GM12892 (cell line): ENCODE data around the gene ACTRT2.

Experiments used
- DNase-seq: peaks from one replicate; pipeline ENCODE4 v3.0.0; 2011; ENCODE audit not compliant: insufficient read length
- FAIRE-seq: peaks from 2 replicates; lab custom pipeline; 2011; peaks lifted over from hg19 to GRCh38; lab: Jason Lieb, UNC
- POLR2A ChIP-seq: IDR thresholded peaks from 2 replicates; pipeline ENCODE4 v1.6.1; 2011; ENCODE audit warnings: low read depth, low read length, control low read depth
- POLR2AphosphoS5 ChIP-seq: IDR thresholded peaks from 2 replicates; pipeline ENCODE4 v1.6.1; 2011; ENCODE audit warnings: low read depth, low read length, control low read depth
- TAF1 ChIP-seq: IDR thresholded peaks from 2 replicates; pipeline ENCODE4 v1.6.1; 2011; ENCODE audit warnings: low read depth, mild to moderate bottlenecking, control low read depth, low read length, borderline replicate concordance

ACTRT2 gene

DNA sequence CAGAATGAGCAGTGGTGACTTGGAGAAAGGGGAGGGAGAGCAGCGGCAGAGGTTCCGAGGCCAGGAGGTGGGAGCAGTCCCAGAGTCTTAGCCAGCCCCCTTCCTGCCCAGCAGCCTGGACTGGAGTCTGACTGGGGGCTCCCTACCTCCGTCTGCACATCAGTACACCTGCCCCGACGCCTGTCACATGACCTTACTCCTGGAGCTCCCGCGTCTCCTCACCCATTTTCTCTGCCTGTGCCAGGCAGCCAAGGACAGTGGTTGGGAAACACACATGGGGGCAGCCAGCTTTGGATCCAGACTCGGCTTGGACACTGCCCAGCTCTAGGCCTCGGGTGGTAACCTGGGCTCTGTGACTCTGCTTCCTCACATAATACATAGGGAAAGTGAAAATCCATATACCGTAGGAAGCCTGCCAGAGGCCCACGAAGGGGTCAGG, 16.9 kb downstream of the ACTRT2 start:
- TF ChIP-seq TAF1 (no peak), POLR2A (no peak), POLR2AphosphoS5 (no peak)
- FAIRE-seq (no peak), DNase-seq (no peak)

DNA sequence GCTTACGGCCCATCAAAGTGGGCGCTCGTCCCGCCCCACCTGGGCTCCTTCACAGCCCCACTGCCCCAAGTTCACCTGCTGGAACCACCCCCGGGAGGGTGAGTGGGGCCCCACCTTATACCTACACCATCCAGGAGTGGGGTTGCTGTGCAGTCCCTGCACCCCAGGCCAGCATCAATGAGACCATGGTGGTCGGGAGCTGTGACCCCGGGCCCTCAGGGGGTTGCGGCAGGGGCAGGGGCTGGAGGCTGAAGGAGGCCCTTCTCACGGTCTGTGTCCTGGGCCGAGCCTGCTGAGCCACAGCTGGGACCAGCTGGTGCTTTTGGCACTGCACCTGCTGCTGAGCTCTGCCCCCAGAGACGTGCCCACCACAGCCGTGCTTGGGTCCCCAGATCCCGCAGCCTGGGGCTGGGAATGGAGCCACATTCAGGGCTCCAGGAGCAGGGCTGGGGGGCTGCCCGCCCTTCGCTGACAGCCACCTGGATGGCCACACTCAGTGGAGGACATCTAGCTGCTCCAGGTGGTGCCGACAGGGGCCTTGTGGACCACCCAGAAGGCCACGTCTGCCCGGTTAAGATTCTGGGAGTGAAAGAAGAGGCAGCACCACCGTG, 17.4 kb downstream of the ACTRT2 start:
- TF ChIP-seq TAF1 (no peak), POLR2A (no peak), POLR2AphosphoS5 (no peak)
- FAIRE-seq (no peak), DNase-seq (no peak)

DNA sequence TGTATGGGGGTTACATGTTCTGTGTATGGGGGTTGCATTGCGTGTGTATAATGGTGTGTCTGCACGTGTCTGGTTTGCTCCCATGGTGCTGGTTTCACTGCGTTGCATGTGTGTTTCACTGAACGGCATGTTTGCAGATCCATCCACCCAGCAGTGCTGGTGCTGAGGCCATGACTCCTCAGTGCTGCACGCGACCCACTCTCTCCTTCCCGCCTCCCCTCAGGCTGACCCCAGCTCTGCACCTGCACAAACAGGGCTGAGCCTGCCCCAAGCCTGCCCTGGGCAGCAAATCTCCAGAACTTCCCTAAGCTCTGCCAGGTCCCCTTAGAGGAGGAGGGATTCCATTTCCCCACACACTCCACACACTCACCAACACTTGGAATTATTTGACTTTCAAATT, 18.7 kb downstream of the ACTRT2 start:
- TF ChIP-seq POLR2A: no peak
- no peak for TF ChIP-seq TAF1
- TF ChIP-seq POLR2AphosphoS5: no peak
- FAIRE-seq: no peak
- no peak for DNase-seq

DNA sequence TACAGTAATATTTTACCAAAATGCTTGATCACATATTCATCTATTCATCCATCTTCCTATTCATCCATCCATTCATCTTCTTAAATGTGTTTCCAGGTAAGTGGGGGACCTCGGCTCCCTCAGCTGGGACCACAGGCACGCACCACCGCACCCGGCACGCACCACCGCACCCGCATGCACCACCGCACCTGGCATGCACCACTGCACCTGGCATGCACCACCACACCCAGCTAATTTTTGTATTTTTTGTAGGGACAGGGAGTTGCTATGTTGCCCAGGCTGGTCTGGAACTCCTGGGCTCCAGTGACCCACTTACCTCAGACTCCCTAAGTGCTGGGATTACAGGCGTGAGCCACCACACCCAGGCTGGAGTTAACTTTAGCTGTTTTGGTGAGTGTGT, 21.2 kb downstream of the ACTRT2 start:
- DNase-seq (no peak), FAIRE-seq (no peak)
- no peak for TF ChIP-seq POLR2AphosphoS5
- TF ChIP-seq POLR2A: no peak
- TF ChIP-seq TAF1: no peak

DNA sequence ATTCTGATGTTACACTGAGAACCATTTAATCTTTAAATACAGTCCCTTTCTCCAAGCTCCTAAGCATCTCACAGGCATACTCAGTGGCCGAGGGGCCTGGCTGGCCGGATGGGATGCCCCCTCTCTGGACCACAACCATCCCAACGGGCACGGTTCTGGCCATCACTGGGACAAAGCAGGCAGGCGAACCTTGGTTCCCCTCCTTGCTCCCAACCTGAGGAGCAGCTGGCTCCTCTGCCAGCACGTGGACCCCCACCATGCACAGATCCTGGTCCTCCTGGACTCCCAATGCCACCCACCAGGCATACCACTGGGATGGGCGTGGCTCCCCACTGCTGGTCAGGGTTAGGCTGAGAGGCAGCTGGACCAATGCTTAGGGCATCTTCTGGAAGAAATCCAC, 27.9 kb downstream of the ACTRT2 start:
- DNase-seq (no peak), FAIRE-seq (no peak)
- no peak for TF ChIP-seq TAF1
- TF ChIP-seq POLR2AphosphoS5: no peak
- TF ChIP-seq POLR2A: no peak

DNA sequence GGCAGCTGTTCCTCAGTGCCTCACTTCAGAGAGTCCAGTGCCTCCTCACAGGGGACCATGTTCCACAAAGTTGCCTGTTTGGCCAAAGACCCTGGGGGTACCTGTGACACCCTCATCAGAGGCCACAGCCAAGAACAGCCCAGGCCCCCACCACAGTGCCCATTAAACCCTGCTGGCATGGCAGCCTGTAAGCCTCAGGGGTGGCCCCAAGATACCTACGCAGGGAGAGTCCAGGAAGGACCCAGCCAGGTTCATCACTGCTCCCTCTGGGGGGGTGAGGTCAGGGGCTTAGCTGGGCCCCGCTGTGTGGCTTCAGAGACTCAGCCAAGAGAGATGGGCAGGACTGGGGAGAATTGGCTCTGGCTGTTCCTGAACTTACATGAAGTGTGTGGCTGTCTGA, 28.6 kb downstream of the ACTRT2 start:
- DNase-seq: no peak
- FAIRE-seq: no peak
- no peak for TF ChIP-seq POLR2AphosphoS5
- TF ChIP-seq POLR2A: no peak
- no peak for TF ChIP-seq TAF1

DNA sequence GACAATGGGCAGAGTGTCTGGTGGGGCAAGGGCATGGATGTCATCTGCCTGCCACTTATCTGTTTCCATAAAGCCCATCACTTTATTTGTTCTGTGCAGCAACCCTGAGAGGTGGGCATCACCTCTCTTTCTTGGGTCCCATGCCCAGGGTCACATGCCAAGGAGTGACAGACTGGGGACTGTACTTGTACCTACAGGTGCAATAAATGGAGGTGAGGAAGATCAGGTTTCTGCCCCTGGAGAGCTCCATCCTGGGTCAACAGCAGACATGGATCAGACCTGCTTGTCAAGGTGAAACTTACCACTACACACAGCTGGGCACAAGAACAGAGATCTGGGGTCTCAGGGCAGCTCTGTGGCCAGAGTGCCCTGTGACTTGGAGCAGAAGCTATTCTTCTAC, 29.3 kb downstream of the ACTRT2 start:
- FAIRE-seq: no peak
- DNase-seq: no peak
- TF ChIP-seq POLR2AphosphoS5 (no peak), TAF1 (no peak), POLR2A (no peak)

DNA sequence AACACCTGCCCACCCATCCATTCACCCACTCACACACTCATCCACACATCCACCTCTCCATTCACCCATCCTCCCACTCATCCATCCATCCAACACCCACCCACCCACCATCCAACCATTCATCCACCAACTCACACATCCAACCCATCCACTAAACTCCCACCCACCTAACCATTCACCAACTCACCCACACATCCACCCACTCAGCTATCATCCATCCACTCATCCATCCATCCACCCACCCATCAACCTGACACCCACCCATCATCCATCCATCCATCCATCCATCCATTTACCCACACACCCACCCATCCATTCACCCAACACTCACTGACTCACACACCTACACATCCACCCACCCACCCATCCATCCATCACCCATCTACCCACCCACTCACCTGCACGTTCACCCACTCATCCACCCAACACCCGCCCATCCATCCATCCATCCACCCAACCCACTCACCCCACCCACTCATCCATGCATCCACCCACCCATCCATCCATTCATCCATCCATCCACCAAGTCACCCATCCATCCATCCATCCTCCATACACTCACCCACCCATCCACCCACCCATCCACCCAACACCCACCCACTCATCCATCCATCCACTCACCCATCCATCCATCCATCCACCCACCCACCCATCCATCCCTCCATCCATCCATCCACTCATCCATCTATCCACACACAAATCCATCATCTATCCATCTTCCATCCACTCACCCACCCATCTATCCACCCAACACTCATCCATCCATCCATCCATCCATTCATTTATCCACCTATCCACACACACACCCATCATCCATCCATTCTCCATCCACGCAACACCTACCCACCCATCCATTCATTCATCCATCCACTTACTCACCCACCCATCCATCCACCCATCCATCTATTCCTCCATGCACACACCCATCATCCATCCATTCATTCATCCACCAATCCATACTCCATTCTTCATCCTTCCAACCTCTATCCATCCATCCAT, 30.3 kb downstream of the ACTRT2 start:
- FAIRE-seq (no peak), DNase-seq (no peak)
- TF ChIP-seq POLR2AphosphoS5 (no peak), POLR2A (no peak), TAF1 (no peak)

DNA sequence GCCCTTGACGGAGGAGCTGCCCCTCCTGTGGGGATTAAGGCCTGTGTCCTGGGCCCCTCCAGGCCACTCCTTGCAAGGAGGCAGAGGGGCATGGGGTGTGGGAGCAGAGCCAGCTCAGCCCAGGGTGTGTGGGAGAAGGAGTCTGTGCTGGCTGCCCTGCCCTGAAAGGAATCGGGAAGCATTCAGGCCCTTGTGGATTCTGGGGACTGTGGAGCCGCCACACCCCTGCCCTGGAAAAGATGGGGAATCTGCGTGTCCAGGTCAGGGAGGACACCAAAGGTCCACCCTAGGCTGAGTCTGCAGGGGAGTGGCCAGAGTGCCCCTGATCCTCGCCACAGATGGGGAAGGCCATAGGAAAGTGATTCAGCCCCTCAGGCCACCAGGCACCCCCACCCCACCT, 31.2 kb downstream of the ACTRT2 start:
- no peak for DNase-seq
- TF ChIP-seq POLR2AphosphoS5 (no peak), POLR2A (no peak), TAF1 (no peak)
- FAIRE-seq: no peak

DNA sequence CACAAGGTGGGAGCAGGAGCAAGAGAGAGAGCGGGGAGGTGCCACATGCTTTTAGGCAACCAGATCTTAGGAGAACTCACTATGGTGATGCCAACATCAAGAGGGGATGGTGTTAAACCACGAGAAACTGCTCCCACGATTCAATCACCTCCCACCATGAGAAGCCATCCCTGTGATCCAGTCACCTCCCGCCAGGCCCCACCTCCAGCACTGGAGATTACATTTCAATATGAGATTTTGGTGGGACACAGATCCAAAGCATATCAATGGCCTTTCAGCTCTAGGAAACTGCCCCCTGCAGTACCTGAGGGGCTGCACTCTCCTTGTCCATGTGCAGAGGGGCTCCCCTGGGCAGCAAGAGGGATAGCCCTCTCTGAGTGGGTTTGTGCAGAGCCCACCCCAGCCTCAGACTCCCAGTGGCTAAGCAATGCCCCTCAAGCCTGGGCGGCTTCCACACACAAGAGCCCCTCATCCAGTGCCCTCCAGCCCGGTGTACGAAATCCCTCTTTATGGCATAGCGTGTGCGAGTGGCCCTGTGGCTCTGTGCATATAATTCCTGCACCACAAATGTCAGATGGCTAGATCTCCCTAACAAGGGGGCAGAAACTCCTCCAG, 32.2 kb downstream of the ACTRT2 start:
- no peak for DNase-seq
- TF ChIP-seq POLR2A (no peak), TAF1 (no peak), POLR2AphosphoS5 (no peak)
- FAIRE-seq: no peak

DNA sequence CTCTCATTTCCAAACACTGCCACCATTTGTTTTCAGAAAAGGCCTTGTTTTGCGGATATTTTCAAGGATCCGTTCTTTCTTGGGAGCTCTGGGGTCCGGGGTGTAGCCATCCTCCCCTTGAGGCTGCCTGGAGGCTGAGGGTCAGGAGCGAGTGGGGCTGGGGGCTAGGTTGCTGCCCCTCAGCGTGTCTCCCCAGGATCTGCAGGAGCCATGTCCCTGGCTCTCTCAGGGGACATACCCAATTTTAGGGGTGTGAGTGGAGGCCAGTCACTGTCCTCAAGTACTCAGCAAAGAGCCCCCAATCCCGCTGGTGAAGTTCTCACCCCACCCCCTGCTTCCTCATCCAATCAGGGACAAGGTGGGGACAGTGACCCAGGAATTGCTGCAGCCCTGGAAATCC, 32.7 kb downstream of the ACTRT2 start:
- FAIRE-seq (no peak), DNase-seq (no peak)
- TF ChIP-seq POLR2A (no peak), TAF1 (no peak), POLR2AphosphoS5 (no peak)
